Measurements from ENCODE around the gene PRX.

DNA sequence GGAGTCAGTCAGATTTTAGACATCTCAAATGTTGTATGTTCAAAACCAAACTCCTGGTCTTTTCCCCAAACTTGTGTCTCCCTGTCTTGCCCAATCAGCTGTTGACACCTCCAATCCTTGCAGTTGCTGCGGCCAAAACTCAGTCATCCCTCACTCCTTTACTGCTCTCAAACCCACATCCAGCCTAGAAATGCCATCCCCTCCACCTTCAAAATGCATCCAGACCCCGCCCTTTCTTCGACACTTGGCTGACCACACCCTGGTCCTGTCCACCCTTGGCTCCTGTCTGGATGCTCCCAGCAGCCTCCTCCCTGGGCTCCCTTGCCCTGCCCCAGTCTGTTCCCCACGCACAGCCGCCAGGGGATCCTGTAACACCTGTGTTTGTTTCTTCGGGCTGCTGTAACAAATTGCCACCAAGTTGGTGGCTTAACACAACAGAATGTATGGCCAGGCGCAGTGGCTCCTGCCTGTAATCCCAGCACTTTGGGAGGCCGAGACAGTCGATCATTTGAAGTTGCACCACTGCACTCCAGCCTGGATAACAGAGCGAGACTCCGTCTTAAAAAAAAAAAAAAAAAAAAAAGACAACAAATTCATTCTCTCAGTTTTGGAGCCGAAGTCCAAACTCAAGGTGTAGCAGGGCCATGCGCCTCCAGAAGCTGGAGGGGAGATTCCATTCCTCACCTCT lies 53.0 kb downstream of the PRX start:
- TF ChIP-seq EZH2 (IDR thresholded peaks at IDR 0.05; ENCODE audit: insufficient read depth, poor library complexity, severe bottlenecking) (no peak), EZH2phosphoT487 (IDR thresholded peaks at IDR 0.05; ENCODE audit: insufficient read depth, low read depth) (no peak)
